Hindlimb muscle (tissue), 1 donor: ENCODE results near the gene SSR4. TPM values are rescaled to one million over a fixed set of nuclear protein-coding genes. Genes with fewer than 3 reads are reported as not detected.
"Not testable (repeated sequence)": the region's sequence is repeated elsewhere in the genome, so short reads cannot be mapped to it uniquely, and the experiment has no call there.

Experiments
- DNase-seq: peaks from one replicate; pipeline ENCODE4 v3.0.0-alpha.2; 2013
- polyA plus RNA-seq: library from polyadenylated mRNA; unstranded; fragments of 120-200 nt; gene quantifications from one replicate; pipeline ENCODE4 v1.2.1, GENCODE V29; 2013; ENCODE audit not compliant: insufficient read length

Gene SSR4
- polyA plus RNA-seq, 1 donor: 106 TPM

DNA sequence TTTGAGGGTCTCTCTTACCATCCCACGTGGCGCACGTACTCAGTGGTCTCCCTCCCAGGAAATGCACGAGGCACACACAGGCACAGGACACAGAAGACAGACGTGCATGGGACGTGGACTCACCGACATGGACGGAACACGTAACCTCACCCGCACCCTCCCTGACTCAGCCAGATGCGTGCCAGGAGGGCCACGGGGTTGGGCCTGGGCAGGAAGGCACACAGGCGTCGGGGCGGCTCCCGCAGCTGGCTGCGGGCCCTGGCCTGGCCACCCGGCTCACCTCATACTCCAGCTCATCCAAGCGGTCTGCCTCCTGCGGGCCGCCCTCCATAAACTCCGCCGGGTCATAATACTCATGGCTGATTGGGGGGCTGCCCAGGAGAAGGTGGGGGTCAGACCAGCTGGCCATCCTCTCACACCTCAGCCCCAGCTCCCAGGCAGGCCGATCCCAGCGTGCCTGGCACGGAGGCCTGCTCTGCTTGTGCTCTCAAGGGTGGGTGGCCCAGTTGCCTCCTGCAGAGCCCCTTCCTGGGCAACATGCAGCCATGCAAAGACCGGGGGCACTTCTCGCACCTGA lies 12.6 kb downstream of the SSR4 start:
- no peak for DNase-seq

DNA sequence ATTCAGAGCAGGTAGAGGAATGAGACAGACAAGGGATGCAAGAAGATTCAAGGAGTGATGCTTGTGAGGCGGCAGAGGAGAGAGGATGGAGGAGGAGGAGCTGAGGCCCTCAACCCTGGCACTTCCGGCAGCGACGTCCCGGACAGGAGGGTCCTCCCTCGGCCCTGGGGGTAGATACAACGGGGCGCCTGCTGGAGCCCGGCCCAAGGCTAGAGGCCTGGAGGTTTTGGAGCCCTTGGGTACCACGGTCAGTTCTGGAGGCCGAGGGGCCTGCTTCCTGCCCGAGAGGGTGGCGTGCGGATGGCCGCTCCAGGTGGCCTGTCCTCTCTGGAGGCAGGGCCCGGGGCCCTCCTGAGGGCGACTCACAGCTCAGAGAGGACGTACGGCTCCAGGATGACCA lies 13.5 kb downstream of the SSR4 start:
- no peak for DNase-seq

GRCh38 chrX:153812220-153812619 lies 17.8 kb downstream of the SSR4 start:
- DNase-seq: no peak

GRCh38 chrX:153813161-153813560 lies 18.7 kb downstream of the SSR4 start:
- DNase-seq: no peak

DNA sequence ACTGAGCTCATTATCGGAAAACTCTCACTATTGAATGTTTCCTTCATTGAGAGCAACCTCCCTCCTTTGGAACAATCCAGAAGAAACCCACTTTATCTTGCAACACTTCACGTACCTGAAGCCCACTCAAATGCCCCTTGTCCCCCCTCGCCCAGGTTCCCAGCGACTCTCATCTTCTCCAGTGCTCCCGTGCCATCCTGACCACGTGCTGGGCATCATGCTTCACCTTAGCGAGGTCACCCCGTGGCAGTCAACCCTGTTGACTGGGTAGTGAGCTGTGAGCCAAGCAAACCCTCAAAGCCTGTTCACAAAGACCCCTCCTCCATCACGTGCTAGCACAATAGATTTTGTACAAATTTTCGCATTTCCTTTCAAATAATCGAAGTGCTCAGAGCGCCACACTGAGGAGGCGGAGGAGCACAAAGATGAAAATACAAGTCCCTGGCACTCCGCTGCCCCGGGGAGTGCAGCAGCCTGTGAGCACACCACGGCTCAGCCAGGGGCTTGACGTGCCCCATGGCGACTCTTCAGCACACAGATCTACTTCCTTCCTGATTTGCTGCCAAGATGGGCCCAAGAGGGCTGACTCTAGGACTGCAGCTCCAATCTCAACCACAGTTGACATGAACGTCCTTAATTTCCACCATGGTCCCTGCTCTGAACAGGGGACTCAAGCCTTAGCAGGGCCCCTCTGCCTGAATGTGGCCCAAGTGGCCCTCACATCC lies 20.3 kb downstream of the SSR4 start:
- DNase-seq: no peak

DNA sequence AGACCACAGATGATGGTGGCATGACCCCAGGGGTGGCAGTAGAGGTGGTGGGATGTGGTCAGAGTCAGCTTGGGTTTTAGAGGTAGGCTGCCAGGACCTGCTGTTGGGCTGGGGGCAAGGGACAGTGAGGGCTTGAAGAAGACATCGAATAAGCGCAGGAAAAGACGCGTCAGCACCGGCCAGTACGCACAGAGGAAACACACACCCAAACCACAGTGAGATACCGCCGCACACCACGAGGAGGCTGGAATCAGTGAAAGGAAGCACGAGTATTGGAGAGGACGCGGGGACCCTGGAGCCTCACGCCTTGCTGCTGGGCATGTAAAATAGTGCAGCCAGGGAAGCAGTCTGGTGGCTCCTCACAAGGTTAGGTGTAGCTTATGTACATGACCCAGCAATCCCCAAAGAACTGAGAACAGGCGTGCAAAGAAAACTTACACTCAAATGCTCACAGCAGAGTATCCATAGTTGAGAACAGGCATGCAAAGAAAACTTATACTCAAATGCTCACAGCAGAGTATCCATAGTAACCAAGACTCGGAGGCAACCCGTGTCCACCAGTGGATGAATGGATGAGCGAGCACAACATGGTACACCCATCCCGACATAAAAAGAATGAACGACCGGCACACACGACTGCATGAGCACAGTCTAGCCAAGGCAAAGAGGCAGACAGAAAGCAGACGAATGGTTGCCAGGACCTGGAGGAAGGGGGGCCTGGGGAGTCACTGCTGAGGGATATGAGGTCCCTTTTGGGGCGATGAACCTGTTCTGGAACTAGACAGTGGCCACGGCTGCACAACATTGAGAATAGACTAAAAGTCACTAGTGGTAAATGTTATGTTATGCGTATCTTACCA lies 22.6 kb downstream of the SSR4 start:
- no peak for DNase-seq

GRCh38 chrX:153818064-153818463 lies 23.6 kb downstream of the SSR4 start:
- DNase-seq: not testable (repeated sequence)

DNA sequence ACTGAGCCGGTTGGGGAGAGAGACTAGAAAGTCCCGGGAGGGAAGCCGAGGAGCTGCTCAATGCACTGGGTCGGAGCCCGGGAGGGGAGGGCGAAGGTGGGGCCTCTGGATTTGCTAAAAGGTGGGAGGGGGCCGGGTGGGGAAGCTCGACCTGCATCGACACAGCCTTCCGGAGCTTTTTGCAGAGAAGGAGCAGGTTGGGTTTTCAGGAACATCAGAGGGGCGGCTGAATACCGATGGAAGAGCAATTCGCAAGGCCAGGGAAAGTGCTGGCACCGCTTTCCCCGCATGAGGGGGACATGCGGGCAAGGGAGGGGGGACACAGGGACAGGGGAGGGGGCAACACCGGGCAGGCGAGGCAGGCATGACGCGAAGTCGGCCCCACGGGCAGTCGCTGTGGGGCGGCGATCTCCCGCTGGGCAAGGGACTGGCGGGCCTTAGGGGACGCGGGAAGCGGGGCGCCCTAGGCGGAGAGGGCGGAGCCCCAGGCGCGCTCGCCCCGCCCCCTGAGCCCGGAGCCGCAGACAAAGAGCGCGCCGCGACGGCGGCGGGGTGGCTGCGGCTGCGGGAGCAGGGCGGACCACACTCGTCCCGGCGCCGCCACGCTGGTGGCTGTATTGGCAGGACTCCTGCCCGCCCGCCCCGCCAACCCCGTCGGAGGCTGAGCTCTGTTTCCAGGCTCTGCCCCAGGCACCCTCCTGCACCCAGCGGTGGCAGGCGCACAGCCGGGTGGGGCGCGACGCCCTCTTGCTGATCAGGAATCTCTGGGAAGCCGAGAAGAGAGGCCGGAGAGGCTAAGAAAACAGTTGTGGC lies 24.3 kb downstream of the SSR4 start:
- DNase-seq: no peak

DNA sequence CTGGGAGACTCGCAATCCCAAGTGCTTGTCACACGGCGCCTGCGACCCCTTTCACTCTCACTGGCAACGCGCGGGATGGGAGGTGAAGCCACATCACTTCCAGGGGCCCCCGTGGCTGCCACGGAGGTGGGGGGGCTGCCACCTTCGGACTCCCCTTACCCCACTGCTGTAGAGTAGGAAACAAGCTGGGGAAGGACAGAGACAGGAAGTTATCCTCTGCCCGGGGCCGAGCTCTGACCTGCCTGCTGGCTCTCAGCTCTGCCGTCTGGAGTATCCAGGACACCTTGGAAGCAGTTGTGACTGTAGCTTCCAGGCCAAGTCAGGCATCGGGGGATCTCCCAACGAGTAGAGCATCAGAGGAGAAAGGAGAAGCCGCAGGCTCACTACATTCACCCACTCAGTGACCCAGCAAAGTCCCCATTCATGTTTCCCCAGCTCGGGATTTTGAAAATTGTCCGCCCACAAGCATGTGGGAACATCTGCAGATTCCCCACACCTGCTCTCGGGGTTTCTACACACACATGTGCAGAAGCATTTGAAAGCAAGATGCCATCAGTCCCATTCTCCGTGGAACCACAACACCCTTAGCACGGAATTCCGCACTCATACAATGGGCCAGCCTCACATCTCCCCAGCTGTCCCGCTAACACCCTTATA lies 25.0 kb downstream of the SSR4 start:
- DNase-seq: no peak

- no peak for DNase-seq
Measured at GRCh38 chrX:153820601-153821000, 26.1 kb downstream of the SSR4 start.

DNA sequence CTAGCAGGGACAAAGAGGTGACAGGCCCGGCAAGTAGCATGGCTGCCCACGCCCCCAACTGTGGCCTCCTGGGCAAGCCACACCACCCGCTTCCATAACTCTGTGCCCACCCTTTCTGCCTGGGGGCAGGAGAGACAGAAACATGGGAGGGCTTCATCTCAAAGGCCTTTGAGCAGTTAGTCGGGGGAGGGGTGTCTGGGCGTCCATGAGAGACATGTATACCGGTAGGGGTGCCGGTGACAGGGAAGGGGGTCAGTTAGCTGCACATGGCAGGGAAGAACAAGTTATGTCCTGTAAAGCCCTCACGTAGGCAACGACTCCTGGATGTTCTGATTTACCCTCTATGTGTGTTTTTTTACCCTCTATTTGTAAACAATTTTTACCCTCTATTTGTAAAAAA lies 26.6 kb downstream of the SSR4 start:
- no peak for DNase-seq

DNA sequence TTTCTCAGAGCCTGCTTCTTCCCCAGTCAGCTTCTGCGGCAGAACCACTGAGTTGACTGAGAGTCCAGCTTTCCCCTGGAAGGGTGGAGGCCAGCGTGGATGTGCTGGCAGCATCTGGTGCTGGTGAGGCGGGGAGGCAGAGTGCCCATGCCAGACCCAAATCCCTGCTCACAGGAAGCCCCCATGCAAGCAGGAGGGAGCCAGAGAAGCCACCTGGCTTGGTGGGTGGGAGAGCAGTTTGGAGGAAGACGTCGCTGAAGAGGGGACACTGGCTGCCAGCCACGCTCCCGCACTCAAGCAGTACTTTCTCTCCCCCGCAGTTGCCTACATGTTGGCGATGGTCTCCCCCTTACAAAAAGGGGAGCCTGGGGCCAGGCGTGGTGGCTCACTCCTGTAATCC lies 29.9 kb downstream of the SSR4 start:
- no peak for DNase-seq

GRCh38 chrX:153825042-153825441 lies 30.6 kb downstream of the SSR4 start:
- no peak for DNase-seq

- no peak for DNase-seq
Measured at GRCh38 chrX:153827016-153827415, 32.5 kb downstream of the SSR4 start.

DNA sequence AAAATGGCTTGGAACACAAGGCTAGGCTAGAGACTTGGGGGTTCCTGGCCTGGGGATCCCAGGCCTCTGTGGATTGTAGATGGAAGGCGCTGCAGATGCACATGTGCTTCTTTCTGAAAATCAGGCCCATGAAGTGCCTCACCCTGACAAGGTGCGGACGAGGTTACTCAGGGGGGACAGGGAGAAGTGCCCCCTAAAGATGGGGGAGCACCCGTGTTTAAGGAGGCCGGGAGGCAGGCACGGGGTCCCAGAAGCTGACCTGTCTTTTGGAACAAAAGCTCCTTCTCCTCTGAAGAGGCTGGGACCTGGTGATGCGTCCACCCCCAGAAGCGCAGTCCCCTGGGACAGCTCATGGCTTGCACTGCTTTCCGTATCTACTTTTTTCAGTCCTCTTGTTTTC lies 33.4 kb downstream of the SSR4 start:
- no peak for DNase-seq

DNA sequence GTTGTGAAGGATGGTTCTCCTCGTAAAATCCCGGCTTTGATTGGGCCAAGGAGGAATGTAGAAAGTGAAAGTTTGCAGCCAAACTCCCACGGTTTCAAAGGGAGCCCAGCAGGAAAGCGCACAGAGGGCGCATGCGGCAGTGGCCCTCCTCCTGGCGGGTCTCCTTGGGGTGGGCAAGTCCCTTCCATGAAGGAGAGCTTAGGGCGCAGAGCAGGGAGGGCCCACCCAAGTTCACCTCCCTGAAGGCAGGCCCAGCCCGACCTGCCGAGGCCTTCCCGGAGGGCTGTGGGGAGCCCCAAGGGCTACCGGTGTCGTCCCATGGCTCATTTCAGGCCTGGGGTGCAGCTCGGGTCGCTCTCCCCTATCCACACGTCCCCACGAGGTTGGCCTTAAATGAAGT lies 33.8 kb downstream of the SSR4 start:
- DNase-seq: no peak

- no peak for DNase-seq
Measured at GRCh38 chrX:153828723-153829548, 34.5 kb downstream of the SSR4 start.

DNA sequence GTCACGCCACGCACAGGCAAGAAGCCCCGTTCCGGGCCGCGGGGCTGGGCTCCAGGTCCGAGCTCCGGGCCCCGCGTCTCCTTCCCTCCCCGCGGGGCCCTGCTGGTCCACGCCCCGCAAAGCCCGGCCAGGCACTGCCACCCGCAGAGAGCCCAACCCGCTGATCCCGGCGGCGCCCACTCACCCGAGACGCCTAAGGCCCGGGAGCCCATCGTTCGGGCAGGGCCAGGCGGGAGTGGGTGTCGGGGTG lies 35.0 kb downstream of the SSR4 start:
- no peak for DNase-seq

GRCh38 chrX:153829799-153830639 lies 35.6 kb downstream of the SSR4 start, which contains the start of gene PDZD4:
Gene PDZD4, minus strand, starts transcription at chrX:153830544. Its CDS starts 246 bp downstream, at chrX:153830298.
- no peak for DNase-seq

DNA sequence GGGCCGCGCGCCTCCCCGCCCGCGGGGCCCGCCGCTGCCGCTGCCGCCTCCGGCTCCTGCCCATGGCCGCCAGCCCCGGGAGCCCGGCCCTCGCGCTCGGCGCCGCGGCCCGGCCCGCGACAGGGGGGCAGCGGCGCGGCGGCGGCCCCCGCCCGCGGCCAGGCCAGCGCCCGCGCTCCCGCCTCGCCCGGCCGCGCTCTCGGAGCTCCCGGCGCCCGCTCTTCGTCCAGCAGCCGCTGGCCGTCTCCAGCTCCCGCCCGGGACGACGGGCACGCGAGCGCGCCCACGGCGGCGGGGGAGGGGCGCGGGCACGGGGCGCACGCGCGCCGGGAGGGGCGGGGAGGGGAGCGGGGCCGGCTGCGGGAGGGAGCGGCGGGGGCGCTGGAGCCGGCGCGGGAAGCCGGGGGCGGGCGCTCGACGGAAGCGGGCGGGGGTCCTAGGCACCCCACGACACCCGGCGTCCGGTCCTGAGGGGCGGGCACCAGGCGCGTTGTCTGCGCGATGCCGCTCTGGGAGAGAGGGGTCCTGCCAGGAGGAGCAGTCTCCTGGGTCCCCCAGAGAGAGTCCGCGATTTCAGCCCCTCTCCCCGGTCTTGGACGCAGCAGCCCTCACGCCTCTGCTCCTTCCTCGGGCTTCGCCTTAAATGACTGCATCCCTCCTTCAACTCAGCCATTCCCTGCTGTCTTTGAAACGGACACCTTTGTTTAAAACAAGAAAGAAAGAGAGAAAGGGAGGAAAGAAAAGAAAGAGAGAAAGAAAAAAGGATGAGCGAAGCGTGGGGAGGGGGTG lies 36.4 kb downstream of the SSR4 start:
- DNase-seq: no peak
